Measurements from ENCODE around the gene UXS1. TPM values are rescaled to one million over a fixed set of nuclear protein-coding genes. Genes with fewer than 3 reads are reported as not detected.

The UXS1 gene
- total RNA-seq, 4 donors from 2014 or later: 20.4 to 44.6 (median 32.1) TPM

DNA sequence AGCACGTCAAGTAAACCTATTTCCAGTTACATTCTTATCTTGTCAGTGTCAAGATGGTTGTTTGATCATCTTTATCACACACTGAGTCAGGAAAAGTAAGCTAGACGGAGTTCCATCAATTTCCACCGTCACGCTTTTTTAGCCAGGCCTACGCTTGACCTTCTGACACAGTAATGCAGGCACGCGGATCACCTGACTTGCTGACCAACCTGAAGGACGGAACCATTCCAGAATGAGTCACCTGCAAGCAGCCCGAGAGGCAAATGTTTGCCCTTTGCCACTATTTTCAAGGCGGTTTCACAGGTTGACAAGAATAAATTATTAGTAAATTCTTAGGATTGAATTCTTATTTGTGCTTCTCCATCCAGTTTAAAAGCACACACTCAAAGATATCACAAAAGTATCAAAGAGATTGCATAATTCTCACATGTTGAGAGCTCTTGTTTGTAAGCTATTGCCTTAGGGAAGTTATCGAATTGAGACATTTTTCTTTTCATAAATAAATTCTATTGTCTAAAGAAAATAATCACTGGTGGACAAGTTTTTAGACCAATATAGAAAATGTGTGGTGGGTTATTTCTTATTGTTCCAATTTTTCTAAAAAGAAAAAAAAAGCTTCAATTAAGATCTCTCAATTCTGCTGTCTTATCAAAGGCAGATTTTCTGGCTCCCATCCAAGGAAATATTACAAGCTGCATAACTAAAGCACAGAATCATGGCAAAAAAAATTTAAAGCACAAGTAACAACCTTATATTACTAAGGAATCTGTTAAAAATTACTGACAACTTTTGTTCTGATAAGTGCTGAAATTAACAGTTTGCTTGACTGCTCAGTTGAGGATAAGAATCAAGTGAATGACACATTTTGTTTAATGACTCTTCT lies 31.9 kb downstream of the UXS1 start:
- Histone ChIP-seq H3K27me3 (no peaks in the 10 kb centered on the region), H3K27ac (peak overlapping the region in 2 of 4 donors; percentile 68 to 73), H3K4me3 (no peak overlapping the region), H3K9me3 (no peaks in the 10 kb centered on the region), H3K36me3 (peaks cover 0 to 6% (median 0%) of the 10 kb centered on the region in 3 donors), H3K4me1 (no peaks in the 10 kb centered on the region)
- DNase-seq: no peak
- no peak for TF ChIP-seq POLR2A (IDR thresholded peaks at IDR 0.05)
- TF ChIP-seq, protein P1, sequence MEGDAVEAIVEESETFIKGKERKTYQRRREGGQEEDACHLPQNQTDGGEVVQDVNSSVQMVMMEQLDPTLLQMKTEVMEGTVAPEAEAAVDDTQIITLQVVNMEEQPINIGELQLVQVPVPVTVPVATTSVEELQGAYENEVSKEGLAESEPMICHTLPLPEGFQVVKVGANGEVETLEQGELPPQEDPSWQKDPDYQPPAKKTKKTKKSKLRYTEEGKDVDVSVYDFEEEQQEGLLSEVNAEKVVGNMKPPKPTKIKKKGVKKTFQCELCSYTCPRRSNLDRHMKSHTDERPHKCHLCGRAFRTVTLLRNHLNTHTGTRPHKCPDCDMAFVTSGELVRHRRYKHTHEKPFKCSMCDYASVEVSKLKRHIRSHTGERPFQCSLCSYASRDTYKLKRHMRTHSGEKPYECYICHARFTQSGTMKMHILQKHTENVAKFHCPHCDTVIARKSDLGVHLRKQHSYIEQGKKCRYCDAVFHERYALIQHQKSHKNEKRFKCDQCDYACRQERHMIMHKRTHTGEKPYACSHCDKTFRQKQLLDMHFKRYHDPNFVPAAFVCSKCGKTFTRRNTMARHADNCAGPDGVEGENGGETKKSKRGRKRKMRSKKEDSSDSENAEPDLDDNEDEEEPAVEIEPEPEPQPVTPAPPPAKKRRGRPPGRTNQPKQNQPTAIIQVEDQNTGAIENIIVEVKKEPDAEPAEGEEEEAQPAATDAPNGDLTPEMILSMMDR (IDR thresholded peaks at IDR 0.05): no peak

DNA sequence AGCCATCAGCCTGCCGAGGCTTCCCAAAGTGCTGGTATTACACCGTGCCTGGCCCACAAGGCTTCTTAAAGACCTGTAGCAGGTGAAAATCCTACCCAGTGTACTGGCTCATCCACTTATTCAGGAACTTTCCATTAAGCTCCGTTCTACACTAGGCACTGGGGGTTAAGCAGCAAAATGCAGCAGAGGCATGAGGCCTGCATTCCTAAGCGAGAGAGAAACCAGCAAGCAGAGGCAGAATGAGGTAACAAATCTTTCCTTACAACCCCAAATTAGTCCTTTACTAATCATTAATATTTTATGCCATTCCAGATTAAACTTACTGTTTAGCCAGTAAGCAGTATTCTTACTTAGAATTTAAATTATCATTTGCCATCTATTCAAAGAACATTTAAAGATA lies 32.8 kb downstream of the UXS1 start:
- H3K4me3 ChIP-seq: no peak overlapping the region
- no peaks in the 10 kb centered on the region for H3K4me1 ChIP-seq
- TF ChIP-seq POLR2A (IDR thresholded peaks at IDR 0.05): no peak
- TF ChIP-seq, protein P1 (IDR thresholded peaks at IDR 0.05): no peak
- no peak for DNase-seq
- H3K27me3 ChIP-seq: no peaks in the 10 kb centered on the region
- no peaks in the 10 kb centered on the region for H3K9me3 ChIP-seq
- peak overlapping the region; percentile 45 to 73 (median 59) for H3K27ac ChIP-seq
- H3K36me3 ChIP-seq: peaks cover 0 to 6% (median 0%) of the 10 kb centered on the region in 3 donors

DNA sequence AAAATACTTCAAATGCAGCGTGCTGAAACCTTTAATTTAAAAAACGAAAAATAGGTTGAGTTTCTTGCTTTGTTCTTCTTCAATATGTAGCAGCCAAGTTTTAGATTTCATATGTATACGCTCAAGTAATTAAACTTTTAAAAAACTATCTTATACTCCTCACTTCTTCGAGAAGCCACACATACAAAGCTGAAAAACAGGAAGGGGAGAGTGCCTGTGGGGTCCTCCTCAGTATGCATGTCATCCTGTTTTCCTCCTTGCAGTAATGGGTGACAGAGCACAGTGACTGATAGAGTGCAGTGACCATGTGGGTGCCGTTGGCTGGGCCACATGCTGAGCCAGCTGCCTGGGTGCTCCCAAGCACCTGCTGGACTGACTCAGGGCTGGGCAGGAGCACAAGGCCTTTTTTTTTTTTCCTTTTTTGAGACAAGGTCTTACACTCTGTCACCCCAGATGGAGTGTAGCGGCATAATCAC lies 33.3 kb downstream of the UXS1 start:
- Histone ChIP-seq H3K36me3 (peaks cover 0 to 6% (median 0%) of the 10 kb centered on the region in 3 donors), H3K27ac (peak overlapping the region; percentile 45 to 73 (median 59)), H3K4me1 (no peaks in the 10 kb centered on the region), H3K9me3 (no peaks in the 10 kb centered on the region), H3K27me3 (no peaks in the 10 kb centered on the region), H3K4me3 (peak overlapping the region in 2 of 4 donors; percentile 21 to 27)
- TF ChIP-seq, protein P1 (IDR thresholded peaks at IDR 0.05): no peak
- no peak for TF ChIP-seq POLR2A (IDR thresholded peaks at IDR 0.05)
- DNase-seq: peak in 2 of 3 donors; percentile 60 to 71

DNA sequence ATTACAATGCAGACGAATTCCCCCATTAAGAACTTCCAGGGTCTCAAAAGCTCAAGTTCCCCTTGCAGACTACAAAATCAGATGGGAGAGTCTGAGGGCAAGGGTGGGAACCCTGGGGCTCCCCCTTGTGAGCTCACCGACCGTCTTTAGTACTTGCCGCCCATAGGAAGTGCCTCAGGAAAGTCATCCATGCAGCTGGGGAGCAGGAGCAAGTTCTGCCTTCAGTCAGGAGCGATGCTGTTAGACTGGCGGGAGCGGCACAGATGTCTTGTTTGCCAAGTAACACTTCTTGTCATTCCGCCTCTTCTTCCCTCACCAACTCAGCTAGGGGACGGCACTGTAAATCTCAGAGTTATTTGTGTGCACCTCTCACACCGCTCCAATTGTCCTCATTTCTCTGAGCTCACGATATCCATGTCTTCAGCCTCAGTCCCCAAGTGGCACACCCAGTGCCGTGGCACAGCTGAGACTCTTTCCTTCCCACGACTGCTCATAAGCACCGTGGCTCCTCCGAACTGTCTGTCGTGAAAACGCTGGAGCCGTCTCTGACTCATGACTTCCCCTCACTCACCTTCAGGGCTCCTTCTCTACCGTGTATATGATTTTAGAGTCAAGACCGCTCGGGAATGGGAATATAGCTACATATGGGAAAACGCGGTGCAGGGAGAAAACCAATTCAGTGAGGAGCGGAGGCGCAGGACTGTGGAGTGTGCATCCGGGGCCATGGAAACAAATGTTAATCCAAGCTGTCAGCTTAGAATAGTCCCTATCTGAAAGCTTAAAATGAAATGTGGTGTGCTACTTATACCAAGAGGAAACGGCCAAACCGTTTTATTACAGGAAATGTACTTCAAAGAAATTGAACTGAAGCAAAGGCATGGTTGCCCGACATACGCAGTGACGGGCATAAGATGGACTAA lies 34.0 kb downstream of the UXS1 start:
- H3K9me3 ChIP-seq: no peaks in the 10 kb centered on the region
- peaks cover 0 to 6% (median 0%) of the 10 kb centered on the region in 3 donors for H3K36me3 ChIP-seq
- peak overlapping the region; percentile 45 to 73 (median 62) for H3K27ac ChIP-seq
- H3K4me1 ChIP-seq: no peaks in the 10 kb centered on the region
- no peaks in the 10 kb centered on the region for H3K27me3 ChIP-seq
- H3K4me3 ChIP-seq: peak overlapping the region; percentile 21 to 33 (median 26)
- TF ChIP-seq, protein P1 (IDR thresholded peaks at IDR 0.05): no peak
- no peak for TF ChIP-seq POLR2A (IDR thresholded peaks at IDR 0.05)
- DNase-seq: peak in 2 of 3 donors; percentile 44 to 59

DNA sequence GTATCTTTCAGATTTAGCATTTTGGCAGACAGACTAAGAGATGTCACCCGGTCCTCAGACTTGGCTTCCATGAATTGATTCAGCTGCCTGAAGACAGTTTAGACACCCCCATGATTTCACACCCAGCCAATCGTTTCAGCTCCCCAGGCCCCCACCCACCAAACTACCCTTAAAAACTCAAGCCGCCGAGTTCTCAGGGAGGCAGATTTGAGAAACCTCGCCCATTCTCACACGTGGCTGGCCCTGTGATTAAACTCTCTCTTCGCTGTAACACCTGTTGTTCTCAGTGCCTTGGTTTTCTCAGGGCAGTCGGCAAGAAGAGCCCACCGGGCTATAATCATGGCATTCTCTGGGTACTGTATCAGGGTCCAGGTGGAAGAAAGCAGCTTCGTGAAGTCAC lies 35.2 kb downstream of the UXS1 start:
- H3K27ac ChIP-seq: peak overlapping the region in 2 of 4 donors; percentile 68 to 73
- no peaks in the 10 kb centered on the region for H3K4me1 ChIP-seq
- H3K27me3 ChIP-seq: no peaks in the 10 kb centered on the region
- no peak for TF ChIP-seq POLR2A (IDR thresholded peaks at IDR 0.05)
- TF ChIP-seq, protein P1 (IDR thresholded peaks at IDR 0.05): no peak
- DNase-seq: no peak
- peak overlapping the region in 1 of 4 donors; percentile 33 for H3K4me3 ChIP-seq
- H3K36me3 ChIP-seq: peaks cover 0 to 6% (median 0%) of the 10 kb centered on the region in 3 donors
- peaks cover 0 to under 1% (median 0%) of the 10 kb centered on the region in 4 donors for H3K9me3 ChIP-seq
